RKO (cell line): ENCODE measurements around the gene BCL2.
"Not testable (repeated sequence)": the region's sequence is repeated elsewhere in the genome, so short reads cannot be mapped to it uniquely, and the experiment has no call there.

Experiments
- DNase-seq: peaks from one replicate; pipeline ENCODE4 v3.0.0-alpha.2; 2016; ENCODE audit warnings: low spot score

The BCL2 gene

DNA sequence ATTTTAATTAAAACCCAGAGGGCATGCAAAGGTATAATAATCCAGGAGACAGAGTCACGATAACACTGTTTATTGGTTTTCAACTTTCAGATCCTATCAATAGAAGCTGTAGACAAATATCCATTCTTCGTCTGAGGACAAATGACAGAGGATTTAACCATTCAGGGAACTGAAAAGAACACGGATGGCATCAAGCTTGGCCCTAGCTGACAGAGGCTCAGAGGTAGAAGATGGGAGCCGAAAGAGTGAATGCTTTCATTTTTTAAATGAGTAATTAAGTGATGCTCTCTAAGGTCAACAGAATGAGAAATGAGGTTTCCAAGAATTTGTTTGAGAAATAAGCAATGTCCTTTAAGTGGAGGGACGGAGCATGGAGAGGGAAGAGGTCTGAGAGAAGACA lies 62.1 kb downstream of the BCL2 start:
- DNase-seq: no peak

DNA sequence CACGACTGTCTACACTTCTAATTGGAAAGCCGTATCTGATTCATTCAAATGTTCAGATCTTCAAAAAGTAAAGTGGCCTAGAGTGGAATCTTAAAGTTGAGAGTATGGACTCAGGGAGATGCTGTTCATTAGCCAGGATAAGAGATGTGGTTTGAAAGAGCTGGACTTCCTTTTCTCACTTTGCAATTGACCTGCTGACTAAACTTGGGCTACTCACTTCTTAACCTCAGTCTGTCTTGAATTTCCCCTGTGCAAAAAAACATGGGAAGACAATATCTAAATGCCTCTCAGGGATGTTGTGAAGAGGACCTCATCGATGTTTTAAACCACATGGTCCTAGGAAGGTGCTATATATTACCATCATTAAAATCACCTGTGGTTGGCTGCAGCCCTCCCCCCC lies 64.1 kb downstream of the BCL2 start:
- no peak for DNase-seq

DNA sequence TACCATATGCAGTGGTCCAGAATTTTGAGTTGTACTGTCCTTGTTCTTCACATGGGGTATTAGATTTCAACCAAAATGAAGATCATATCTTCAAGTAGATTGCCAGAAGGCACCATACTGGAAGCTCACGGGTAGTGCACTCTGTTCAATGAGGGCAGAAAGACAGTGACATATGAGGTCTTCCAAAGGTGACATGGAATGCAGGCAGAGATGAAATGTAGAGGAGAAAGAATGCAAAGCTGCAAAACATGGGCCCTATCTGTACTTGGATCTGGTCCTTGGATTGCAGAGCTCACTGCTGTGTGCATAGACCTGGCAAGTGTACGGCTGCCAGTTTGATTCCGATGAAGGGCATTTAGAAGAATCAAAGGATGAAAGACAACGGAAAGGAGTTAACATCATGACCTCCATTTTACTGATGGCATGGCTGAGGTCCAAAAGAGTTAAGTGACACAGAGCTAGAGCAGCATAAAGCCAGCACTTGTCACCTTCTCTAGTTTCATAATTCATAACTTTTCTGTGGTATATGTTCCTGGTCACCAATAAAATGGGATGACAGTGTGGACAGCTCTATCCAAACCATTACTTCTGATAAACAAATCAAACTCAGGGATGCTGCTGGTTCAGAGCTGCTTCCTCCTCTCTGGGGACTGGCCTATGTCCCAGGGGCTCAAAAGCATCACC lies 64.7 kb downstream of the BCL2 start:
- no peak for DNase-seq

DNA sequence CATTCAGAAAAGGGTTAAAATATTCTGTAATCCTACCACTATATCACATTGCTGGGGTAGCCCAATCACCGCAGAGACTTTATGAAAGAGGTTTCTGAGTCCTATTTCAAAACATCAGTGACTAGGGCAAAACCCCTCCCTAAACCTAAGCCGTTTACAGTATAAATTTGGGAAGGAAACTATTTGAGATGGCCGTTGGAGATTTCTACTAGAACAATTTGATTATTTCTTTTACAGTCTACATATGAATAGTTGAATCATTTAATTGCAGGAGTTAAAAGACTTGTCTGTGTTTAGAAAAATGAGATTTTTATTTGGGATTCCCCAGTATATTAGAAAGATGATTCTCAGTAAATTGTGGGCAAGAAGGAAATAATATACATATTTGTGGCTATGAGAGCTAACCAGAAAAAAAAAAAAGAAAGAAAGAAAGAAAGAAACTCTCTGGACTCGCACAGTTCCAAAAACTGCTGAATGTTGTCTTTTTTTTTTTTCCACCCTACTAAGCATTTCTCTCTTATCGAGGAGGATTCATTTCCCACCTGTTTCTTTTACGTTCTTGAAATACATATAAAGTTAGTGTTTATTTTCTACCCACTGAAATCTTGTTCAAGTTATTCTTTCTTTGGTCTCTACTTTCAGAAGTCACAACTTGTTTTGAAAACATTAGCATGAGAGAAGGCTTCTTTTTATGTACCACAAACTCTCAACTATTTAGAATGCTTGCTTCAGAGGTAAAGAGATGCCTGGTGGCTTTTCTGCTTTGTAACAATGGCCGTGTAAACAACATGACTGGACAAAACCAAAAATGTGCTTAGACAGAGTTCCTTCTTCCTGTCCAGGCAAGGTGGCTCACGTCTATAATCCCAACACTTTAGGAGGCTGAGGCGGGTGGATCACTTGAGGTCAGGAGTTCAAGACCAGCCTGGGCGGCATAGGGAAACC lies 65.9 kb downstream of the BCL2 start:
- no peak for DNase-seq

DNA sequence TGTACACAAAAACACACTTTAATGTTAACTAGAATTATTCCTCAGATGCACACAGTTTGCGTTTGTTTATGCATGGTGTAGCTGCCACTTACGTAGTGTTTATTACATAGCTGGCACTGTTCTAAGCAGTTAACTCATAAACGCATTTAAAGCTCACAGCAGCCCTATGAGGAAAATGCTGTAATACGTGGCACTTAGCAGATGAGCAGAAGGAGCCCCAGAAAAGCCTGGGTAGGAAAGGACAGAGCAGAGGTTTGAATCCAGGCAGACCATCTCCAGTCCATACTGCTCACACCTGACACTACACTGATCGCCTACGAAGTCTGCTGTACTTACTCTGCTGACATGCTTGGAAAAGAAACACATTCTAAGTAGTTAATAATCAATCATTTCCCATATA lies 66.6 kb downstream of the BCL2 start:
- DNase-seq: no peak

DNA sequence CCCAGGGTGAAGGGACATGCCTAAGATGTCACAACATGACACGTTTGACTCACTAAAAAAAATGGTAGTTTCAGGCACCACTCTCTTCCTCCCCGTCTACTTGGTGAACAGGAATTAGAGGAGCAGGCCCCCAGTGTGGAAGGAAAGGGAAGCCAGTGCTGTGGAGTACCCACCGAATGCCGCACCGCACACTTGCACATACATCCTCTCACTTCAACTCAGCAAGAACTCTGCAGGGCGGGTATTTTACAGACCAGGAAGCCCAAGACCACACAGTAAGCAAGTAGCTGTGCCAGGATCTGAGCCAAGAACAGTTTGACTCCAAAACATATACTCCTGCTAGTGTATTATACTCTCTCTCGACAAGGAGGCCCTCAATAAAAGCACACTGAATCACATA lies 69.8 kb downstream of the BCL2 start:
- DNase-seq: no peak

DNA sequence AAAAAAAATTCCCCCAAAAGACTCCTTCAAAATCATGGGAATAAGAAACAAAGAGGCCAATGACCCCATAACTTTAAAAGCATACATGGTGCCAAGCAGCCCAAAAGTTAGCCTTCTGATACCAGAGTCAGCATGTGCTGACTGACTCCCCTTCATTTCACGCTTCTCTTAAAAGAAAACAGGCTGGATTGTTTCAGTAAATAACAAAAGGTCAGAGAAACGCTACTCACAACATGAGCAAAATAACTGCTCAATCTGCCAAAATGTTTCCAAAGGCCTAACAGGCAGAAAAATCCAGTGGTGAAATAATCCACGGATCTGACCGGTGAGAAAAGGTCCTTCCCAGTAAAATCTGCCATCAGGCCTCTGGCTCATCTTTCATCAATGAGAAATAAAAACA lies 71.6 kb downstream of the BCL2 start:
- no peak for DNase-seq

DNA sequence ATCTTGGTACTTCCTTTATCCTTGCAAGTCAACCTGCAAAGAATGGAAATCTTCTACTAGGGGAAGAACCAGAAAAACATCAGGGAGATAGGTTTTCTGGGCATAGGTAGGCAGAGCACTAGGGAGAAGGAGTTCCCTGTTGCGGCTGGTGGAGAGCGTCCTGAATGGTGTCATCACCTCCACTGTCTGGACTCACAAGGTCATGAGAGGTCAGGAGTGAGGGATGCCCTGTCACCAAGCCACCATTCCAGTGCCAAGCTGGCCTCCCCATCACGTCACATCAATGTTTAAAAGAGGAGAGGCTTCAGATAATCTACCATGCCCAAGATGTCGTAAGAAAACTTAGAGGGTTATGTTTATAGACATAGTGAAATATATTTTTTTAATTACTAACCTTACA lies 72.1 kb downstream of the BCL2 start:
- DNase-seq: no peak

DNA sequence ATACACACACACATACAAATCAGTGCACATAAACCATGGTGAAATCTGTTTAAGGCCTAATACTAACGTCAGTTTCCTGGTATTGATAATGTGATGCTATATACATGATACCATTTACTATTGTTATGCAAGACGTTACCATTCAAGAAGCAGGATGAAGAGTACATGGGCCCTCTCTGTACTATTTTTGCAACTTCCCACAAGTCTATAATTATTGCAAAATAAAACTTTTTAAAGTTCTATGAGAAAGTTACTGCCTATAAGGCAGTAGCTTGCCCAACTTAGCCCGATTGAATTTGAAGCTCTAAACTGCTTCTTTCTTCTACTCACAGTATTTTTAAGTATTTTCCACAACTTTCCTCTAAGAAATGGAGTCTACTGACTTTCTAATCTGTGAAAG lies 74.0 kb downstream of the BCL2 start:
- DNase-seq: no peak

DNA sequence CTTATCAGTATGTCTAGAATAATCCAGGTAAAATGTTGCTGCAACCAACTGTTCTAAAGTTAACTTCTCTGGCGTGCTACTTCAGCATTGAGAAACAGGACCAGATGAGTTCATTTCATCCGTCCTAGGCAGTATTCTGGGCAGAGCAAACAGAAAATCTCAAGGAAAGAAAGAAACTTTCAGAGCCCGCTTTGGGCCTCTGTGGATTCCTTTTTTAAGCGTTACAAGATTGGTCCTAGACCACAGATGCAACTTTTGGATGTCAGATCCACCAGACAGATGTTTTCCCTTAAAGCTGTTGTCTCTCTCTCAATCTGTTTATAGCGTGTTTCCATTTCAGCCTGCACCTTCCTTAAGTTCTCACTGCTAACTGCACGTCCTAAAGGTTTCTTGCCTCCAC lies 75.0 kb downstream of the BCL2 start:
- DNase-seq: no peak

DNA sequence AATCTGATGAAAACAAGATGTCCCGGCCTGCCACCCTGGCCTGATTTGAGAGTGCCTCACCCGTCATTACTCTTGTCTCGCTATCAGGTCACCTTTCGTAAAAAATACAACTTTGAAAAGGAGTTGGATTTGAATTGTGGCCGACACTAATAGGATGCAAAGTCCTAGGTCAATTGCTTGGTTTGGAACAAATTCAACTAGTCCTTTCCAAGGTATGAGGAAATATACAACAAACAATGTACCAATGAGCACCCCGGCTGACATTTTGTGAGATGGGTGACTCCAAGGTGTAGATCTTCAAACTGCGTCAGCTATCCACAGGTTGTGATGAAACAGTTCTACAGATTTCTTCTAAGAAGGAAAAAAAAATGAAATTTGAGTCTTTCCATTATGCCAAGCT lies 77.8 kb downstream of the BCL2 start:
- DNase-seq: no peak

DNA sequence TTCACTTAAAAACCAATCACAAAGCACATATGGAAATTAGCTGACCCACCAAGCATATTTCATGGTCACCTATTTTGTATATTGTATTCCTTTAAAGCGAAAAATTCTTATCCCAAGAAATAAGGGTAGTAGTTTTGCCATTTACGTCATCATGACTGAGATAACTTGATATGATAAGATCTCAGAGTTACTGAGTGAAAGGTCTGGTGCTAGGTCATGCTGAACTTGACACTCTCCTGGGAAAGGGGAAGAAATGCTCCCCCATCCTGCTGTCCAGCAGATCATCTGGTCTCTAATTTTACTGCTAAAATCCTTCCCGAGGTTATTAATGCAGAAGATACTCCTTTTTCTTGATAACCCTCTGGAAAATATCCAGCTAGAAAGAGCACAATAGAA lies 78.3 kb downstream of the BCL2 start:
- DNase-seq: no peak

DNA sequence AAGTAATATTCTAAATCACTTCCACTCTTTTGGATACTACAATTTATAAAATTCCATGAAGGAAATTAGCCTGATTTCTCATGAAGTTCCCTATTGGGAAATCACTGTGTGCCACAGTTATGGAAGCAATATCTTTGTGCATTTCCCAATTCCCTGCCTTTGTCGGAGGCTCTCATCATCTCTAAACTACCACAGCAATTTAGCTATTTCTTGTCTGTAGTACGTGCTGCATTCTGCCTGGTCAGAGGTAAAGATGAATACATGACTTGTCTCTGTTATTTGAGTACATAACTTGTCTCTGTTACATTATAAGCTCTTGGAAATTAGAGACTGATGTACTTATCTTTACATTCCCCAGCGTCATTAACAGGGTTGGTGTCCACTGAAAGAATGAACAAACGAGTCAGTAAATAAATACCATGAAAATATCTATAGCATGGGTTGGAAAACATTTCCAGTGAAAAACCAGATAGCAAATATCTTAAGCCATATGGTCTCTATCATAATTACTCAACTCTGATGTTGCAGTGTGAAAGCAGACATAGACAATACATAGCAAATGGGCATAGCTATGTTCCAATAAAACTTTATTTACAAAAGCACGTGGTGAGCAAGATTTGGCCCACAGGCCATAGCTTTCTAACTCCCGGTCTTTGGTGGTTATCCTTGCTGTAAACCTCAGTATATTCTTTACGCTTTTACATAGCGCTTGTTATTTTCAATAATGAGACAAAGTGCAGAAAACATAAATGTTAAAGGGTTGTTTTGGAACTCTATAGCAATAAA lies 78.8 kb downstream of the BCL2 start:
- no peak for DNase-seq

DNA sequence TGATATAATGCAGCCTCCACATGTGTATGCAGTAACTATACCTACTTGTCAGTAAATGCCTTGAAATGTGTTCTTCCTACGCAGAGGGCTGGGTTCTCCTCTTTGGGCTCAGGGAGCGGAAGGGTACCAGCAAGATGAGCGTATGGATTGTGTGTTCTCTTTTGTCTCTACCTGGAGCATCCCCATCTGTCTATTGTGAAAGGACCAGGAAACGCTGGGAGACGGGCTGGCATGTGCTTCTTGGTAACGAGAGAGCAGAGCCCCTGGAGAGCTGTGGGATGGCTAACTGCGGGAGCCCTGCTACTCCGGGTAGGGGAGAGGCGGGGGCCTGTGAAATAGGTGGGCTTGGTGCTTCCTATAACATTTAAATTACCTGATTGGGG lies 80.9 kb downstream of the BCL2 start:
- no peak for DNase-seq

DNA sequence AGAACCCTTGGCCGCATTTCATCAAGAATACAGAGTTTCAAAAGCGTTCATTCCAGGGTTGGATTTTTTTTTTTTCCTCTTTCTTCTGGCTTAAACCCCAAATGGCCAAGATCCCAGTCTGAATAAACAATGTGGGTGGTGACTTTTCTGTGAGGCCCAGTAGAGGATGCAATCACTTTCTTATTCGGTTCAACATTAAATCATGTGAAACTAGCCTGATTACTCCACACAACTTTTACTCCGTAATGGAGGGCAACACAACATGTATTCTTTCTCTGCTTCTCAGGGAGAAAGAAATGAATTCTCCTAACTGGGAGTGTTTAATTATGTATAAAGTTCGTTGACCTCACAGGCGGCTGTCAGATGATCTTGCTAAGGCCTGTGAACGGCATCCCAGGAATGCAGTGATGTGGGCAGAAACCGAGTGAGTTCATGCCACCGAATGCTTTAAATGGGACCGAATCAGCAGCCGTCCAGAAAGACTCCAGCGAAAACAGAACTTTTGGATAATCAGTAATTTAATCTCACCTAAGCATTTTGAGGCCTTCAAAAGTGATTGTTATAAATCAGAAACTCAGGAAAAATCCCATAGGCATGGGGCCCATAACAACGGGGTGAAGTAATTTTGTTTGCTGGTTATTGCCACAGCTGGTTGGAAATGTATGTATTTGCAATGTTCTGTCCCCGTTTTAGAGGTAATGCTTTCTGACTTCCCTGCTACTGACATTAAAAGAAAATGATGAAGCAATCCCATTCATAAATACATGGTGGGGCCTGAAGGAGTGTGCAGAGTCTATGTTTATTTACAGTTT lies 81.5 kb downstream of the BCL2 start:
- peak; percentile 54 for DNase-seq

DNA sequence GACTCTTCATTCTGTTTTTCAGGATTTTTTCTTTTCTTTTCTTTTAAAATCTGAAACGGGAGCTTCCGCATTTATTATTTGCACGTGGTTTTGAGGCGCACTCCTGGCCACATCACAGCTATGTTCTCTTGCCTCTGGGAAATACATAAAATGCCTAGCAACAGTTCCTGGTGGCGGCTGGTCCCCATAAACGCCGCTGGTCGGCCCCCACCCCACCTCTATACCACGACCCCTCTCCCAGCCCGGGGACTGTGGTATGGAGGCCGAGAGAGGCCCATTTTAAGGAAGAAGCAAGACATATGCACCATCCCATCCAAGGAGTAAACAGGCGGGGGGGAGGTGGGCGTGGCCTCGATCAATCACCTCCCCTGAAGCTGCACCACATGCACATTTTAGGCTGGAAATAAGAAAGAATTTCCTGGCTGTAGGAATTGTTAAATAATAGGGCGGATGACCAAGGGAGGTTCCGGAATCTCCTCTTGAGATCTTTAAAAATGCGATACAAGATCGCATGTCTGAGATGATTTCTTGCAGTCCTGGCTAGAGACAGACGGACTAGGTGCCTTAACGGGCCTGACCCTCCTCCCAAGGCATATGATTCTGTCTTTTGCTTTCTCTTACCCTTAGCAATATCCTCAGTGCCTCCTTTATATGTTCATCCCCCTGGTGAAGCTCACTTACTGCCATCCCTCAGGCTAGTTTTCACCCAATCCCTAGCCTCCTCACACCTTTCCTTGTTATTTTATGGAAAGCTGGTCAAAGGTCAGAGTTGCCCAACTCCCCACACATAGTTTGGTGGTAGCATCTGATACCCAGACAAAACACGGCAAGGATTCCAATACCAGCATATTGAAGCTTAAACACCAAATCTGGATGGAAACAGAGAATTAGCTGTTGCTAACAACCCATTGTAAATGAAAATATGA lies 82.4 kb downstream of the BCL2 start:
- DNase-seq: no peak

DNA sequence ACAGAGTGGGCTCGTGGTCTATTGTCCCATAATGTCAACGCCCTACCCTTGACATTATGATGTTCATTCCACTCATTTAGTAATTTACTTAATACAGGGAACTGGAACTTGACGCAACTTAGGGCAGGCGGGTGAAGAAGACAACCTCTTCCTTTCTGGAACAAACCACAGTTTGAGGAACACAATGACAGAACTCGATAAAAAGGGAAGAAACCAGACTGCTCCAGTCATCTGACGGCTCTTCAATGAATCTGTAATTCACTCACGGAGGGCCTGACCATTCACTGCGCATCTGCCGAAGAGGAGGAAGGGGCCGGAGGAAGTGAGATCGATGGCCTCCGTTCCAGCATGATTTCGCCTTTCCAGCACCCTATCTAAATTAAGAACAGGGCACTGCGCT lies 83.2 kb downstream of the BCL2 start:
- DNase-seq: no peak

DNA sequence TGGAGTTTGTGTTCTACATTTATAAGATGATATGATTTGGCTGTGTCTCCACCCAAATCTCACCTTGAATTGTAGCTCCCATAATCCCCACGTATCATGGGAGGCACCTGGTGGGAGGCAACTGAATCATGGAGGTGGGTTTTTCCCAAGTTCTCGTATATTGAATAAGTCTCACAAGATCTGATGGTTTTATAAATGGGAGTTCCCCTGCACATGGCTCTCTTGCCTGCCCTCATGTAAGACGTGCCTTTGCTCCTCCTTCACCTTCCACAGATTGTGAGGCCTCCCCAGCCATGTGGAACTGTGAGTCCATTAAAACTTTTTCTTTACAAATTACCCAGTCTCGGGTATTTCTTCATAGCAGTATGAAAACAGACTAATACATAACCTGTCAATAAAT lies 83.6 kb downstream of the BCL2 start:
- DNase-seq: not testable (repeated sequence)

DNA sequence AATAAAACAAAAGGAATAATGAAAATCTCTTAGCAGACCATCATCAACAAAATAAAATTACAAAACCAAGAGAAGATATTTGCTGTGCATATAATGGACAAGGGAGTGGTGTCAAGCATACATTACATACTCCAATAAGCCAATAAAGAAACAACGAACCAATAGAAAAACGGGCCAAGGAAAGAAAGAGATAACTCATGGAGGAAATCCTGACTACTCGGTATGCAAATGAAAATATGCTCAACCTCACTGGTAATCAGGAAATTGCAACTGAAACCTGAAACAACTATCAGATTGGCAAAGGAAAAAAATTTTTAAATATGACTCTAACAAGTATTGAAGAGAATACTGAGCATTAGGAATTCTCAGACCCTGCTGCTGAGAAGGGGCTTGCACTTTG lies 84.7 kb downstream of the BCL2 start:
- DNase-seq: no peak

DNA sequence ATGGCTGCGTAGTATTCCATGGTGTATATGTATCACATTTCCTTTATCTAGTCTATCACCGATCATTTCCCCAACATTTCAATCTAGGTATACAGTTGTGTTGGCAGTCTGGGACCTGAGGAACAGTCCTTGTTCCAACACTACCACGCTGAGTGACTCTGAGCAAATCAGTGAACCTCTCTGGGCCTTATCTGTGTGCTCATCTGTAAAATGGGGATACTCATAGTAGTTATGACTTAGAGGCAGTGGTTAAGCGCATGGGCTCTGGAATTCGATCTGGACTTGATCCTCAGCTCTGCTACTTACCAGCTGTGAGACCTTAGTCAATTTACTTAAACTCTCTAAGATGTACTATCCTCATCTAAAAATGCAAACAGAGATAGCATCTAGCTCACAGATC lies 85.1 kb downstream of the BCL2 start:
- DNase-seq: no peak

DNA sequence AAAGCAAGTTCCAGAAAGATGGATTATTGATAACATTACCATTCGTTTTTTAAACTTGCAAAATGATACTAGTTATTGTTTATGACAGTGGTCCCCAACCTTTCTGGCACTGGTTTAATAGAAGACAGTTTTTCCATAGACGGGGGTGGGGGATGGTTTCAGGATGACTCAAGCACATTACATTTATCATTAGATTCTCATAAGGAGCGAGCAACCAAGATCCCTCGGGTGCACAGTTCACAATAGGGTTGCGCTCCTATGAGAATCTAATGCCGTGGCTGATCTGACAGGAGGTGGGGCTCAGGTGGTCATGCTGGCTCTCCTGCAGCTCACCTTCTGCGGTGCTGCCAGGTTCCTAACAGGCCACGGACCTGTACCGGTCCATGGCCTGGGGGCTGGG lies 86.2 kb downstream of the BCL2 start:
- DNase-seq: no peak
